NCI-H524 treated with DMSO at 0.1 percent for 48 hours (cell line): Measurements from ENCODE around the gene SCAMP4.
"Not testable (repeated sequence)": the region's sequence is repeated elsewhere in the genome, so short reads cannot be mapped to it uniquely, and the experiment has no call there.

Experiments used
- DNase-seq: peaks from one replicate; lab custom pipeline; 2025; lab: John Stamatoyannopoulos, UW

SCAMP4 gene

GRCh38 chr19:1866693-1867348 lies 38.4 kb upstream of the SCAMP4 start:
- DNase-seq, result no peak

GRCh38 chr19:1867349-1867724 lies 37.9 kb upstream of the SCAMP4 start:
- no peak for DNase-seq

GRCh38 chr19:1868971-1869370 lies 36.2 kb upstream of the SCAMP4 start:
- DNase-seq, result no peak

- no peak for DNase-seq
Observed at GRCh38 chr19:1871140-1871597, 34.0 kb upstream of the SCAMP4 start.

- DNase-seq, result no peak
Observed at GRCh38 chr19:1871630-1872029, 33.6 kb upstream of the SCAMP4 start.

GRCh38 chr19:1872807-1873523 lies 32.2 kb upstream of the SCAMP4 start:
- DNase-seq, result no peak

GRCh38 chr19:1873524-1874473 lies 31.4 kb upstream of the SCAMP4 start:
- DNase-seq, result no peak

GRCh38 chr19:1874554-1875185 lies 30.5 kb upstream of the SCAMP4 start:
- no peak for DNase-seq

GRCh38 chr19:1875265-1875645 lies 29.9 kb upstream of the SCAMP4 start:
- not testable (repeated sequence) for DNase-seq

- DNase-seq, result peak; percentile 37
Observed at GRCh38 chr19:1875646-1876495, 29.3 kb upstream of the SCAMP4 start.

- DNase-seq, result not testable (repeated sequence)
Observed at GRCh38 chr19:1876496-1877279, 28.5 kb upstream of the SCAMP4 start.

- not testable (repeated sequence) for DNase-seq
Observed at GRCh38 chr19:1877280-1877660, 27.9 kb upstream of the SCAMP4 start.

GRCh38 chr19:1878583-1878982 lies 26.6 kb upstream of the SCAMP4 start:
- DNase-seq, result not testable (repeated sequence)

GRCh38 chr19:1879982-1880381 lies 25.2 kb upstream of the SCAMP4 start:
- DNase-seq, result not testable (repeated sequence)

GRCh38 chr19:1880611-1881392 lies 24.4 kb upstream of the SCAMP4 start:
- no peak for DNase-seq

- not testable (repeated sequence) for DNase-seq
Observed at GRCh38 chr19:1881393-1882088, 23.7 kb upstream of the SCAMP4 start.

GRCh38 chr19:1882089-1882785 lies 23.0 kb upstream of the SCAMP4 start:
- DNase-seq, result no peak
